ENCODE data around the gene VASN.
A peak's percentile ranks its signal among the peaks of the same experiment; 100 is the strongest.

DNA sequence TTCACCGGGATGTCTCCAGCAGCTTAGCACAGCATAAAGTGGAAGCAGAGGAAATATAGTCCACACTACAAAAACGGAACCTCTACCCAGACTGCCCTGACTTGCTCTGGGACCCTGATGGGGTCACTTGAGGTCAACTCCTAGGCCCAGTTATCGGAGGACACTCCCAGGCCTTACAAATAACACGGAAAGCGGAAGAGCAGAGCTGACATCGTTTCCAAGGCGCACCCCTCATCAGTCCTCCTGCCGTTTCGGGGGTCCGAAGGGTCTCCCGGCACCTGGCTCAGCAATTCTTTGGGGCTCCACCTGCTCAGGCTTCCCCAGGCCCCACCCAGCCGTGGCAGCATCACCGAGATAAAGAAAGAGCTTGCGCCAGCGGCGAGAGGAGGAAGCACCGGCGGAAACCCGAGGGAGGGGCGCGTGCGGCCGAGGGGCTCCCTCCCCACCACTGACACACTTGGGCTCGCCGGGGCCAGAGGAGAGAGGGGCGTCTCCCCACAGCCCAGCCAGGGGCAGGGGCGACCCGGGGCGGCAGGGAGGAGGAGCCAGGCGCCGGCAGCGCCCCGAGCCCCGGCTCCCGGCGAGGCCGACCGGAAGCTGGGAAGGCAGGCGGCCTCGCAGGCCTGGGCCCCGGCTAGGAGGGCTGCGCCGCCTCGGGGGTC is 44.0 kb downstream of the VASN start:
- TF ChIP-seq, protein P1, sequence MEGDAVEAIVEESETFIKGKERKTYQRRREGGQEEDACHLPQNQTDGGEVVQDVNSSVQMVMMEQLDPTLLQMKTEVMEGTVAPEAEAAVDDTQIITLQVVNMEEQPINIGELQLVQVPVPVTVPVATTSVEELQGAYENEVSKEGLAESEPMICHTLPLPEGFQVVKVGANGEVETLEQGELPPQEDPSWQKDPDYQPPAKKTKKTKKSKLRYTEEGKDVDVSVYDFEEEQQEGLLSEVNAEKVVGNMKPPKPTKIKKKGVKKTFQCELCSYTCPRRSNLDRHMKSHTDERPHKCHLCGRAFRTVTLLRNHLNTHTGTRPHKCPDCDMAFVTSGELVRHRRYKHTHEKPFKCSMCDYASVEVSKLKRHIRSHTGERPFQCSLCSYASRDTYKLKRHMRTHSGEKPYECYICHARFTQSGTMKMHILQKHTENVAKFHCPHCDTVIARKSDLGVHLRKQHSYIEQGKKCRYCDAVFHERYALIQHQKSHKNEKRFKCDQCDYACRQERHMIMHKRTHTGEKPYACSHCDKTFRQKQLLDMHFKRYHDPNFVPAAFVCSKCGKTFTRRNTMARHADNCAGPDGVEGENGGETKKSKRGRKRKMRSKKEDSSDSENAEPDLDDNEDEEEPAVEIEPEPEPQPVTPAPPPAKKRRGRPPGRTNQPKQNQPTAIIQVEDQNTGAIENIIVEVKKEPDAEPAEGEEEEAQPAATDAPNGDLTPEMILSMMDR (IDR thresholded peaks at IDR 0.05) = no peak
- TF ChIP-seq POLR2A (IDR thresholded peaks at IDR 0.05; ENCODE audit: low read depth) (no peak), POLR2AphosphoS5 (IDR thresholded peaks at IDR 0.05) (peak in 1 of 2 donors; percentile 7)
